Heart left ventricle (tissue), 16 donors: ENCODE measurements around the gene UPK3B. TPM values are rescaled to one million over a fixed set of nuclear protein-coding genes. Genes with fewer than 3 reads are reported as not detected.
"Not testable (repeated sequence)": the region's sequence is repeated elsewhere in the genome, so short reads cannot be mapped to it uniquely, and the experiment has no call there.

ENCODE experiments used
- ATAC-seq, 4 donors: fragments of 200-7000 bp; cut with Tn5 transposase; one replicate each; pipeline ENCODE4 v1.9.1; 2020 to 2022; ENCODE audit warnings: moderate library complexity in 4 of 4, mild to moderate bottlenecking in 3 of 4, moderate number of reproducible peaks in 1 of 4
- DNase-seq, 5 donors: peaks; one replicate each; pipeline ENCODE4 v3.0.0-alpha.2; 2020
- H3K27ac ChIP-seq, 12 donors: fragments of 200-600 bp; sonication (generic) in 4 of 12; one replicate each; pipeline versions ENCODE4 v1.5.0 to v1.8.0; 2016 to 2022; ENCODE audit warnings: mild to moderate bottlenecking in 2 of 12
- H3K27me3 ChIP-seq, 9 donors: fragments of 200-600 bp; sonication (generic) in 2 of 9; one replicate each; pipeline versions ENCODE4 v1.5.1 to v1.8.0; 2016 to 2022; ENCODE audit warnings: mild to moderate bottlenecking in 3 of 9
- H3K36me3 ChIP-seq, 9 donors: fragments of 200-600 bp; sonication (generic) in 2 of 9; one replicate each; pipeline versions ENCODE4 v1.5.0 to v1.8.0; 2018 to 2022; ENCODE audit warnings: mild to moderate bottlenecking in 2 of 9
- H3K4me1 ChIP-seq, 12 donors: fragments of 200-600 bp; sonication (generic) in 4 of 12; one replicate each; pipeline versions ENCODE4 v1.5.0 to v1.8.0; 2016 to 2022; ENCODE audit warnings: mild to moderate bottlenecking in 3 of 12
- H3K4me3 ChIP-seq, 12 donors: fragments of 200-600 bp; sonication (generic) in 4 of 12; one replicate each; pipeline versions ENCODE4 v1.5.0 to v1.8.0; 2017 to 2022; ENCODE audit warnings: mild to moderate bottlenecking in 9 of 12, moderate library complexity in 4 of 12
- H3K9me3 ChIP-seq, 12 donors: fragments of 200-600 bp; sonication (generic) in 4 of 12; one replicate each; pipeline versions ENCODE4 v1.5.0 to v1.8.0; 2016 to 2022; ENCODE audit warnings: mild to moderate bottlenecking in 1 of 12
- WGBS, 4 donors: extraction: QIAGEN DNeasy Blood & Tissue Kit in 2 of 4; methylation state at CpG; one replicate each; pipeline versions ENCODE4 v1.1.5 to v1.1.7; 2013 to 2018; 5-methylcytosine and 5-hydroxymethylcytosine counted together
- intact Hi-C, 10 donors: fragments of 100-400 bp; cut with DNase I; formaldehyde crosslinking; loops; one replicate each; pipeline versions ENCODE4 v1.11.1 to v1.14.2; 2022
- polyA plus RNA-seq, 2 donors: library from polyadenylated mRNA; stranded (reverse); fragments of 200-250 nt; gene quantifications; one replicate each; pipeline ENCODE4 v1.2.3, GENCODE V29; 2013
- total RNA-seq, 9 donors: library from RNA; depleted of rRNA in 2 of 9; stranded (reverse); fragments of >200 nt in 2 of 9; fragmentation: NEBNext Ultra II Directional in 3 of 9; extraction: Animal tissue kit (Norgen Biotek cat#: 25700) in 3 of 9; gene quantifications; one replicate each; pipeline versions ENCODE4 v1.1.0 to v1.2.4, GENCODE V29; 2016 to 2023
- donor health status: ischemic (EF 13 %, LVEDD 7.1; RV severe dilation, severe dysfunction).
- donor health status: healthy with polysubstance abuse.
- donor health status: DM: no; HTN: yes; CAD: no.
- donor health status: DM: no; HTN: no; CAD: no.
- donor health status: ischemic (EF 25% LVEDD 6.9; RV normal size, moderate dysfunction).
- donor health status: ischemic (EF 25% LVEDD 5.7; RV mildly dilated, moderate dysfunction).
- donor health status: healthy.
- donor health status: DM: yes; HTN: yes; CAD: no.
- donor health status: ischemic (EF 35%, LVEDD 5.7; RV mildly dilated, moderate dysfunction).
- donor health status: nonischemic (EF 11% LVEDD 7.7; RV severe dilation, severe dysfunction).
- donor health status: DM: yes; HTN: yes; CAD: no.
- donor health status: PGD.
- donor health status: ischemic (EF 29% LVEDD 5.4; RV normal size, mild dysfunction).
- donor health status: nonischemic (EF 23%, LVEDD 6.1; RV moderate dilation, normal function).

The UPK3B gene
- total and polyA plus RNA-seq, 11 donors, result 0.19 to 238 (median 0.32) TPM; not detected in 6

DNA sequence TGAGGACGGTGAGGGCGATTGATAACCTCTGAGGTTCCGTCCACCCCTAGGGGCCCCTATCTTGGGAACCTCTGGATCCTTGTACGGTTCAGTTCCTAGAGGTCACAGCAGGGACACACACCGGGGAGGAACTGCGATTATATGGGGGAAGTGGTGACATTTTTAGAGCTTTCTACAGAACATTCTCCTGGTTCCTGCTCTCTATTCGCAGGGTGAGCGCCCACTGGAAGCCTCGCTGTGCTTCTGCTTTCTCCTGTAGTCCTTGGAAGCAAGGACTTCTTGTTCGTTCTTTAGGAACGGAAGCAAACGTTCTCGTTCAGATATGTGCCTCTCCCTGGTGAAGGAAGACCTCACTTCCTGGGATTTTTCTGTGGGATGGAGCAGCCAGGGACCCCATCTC, 22.4 kb upstream of the UPK3B start:
- 72 to 93% (median 77%) methylated on average over 3 to 8 of the region's 13 CpGs; no CpG with 5 or more reads in 1 of the 4 donors for WGBS, 4 donors
- H3K4me3 ChIP-seq, intact Hi-C loops, DNase-seq, H3K36me3 ChIP-seq, H3K9me3 ChIP-seq, H3K27me3 ChIP-seq, H3K4me1 ChIP-seq, H3K27ac ChIP-seq: not testable (repeated sequence)
- ATAC-seq, result peak in 2 of 4 donors; percentile 18 to 38

DNA sequence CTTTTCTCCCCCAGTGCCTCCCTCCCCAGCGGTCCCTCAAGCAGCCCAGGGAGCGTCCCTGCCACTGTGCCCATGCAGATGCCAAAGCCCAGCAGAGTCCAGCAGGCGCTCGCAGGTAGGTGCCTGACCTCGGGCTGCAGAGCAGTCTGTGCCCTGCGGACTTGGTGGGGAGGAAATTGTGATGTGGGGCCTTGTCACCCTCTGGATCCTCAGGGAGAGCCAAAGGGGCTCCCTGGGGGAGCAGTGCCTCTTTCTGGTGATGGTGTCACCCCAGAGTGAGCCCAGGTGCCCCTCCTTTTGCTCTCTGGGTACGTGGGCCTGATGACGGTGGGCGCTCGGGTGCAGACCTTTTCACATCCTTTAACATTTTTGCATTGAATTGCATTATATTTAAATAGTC, 18.2 kb upstream of the UPK3B start:
- ATAC-seq, H3K36me3 ChIP-seq, intact Hi-C loops, H3K9me3 ChIP-seq, DNase-seq, H3K4me3 ChIP-seq, H3K27ac ChIP-seq, H3K27me3 ChIP-seq, H3K4me1 ChIP-seq: not testable (repeated sequence)
- WGBS, 4 donors, result 96 to 98% methylated on average over 5 of the region's 10 CpGs; no CpG with 5 or more reads in 2 of the 4 donors

DNA sequence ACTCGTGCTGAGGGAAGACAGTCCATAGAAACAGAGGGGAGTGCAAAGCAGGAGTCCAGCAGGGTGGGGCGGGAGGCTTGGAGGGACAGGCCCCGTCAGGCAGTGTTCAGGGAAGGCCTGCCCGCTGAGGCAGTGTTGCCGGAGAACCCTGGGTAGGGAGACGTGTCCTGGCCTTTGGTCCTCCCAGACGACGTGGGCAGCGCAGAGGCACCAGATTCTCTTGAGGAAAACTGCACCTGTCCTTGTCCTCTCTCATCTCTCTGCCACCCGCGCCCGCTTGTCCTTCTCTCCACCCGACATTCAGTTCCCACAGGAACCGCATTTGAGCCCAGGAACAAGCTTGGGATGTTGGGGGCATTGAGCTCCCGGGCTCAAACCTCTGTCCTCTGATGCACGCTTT, 14.6 kb upstream of the UPK3B start:
- H3K27ac ChIP-seq, H3K36me3 ChIP-seq, H3K9me3 ChIP-seq, intact Hi-C loops, H3K27me3 ChIP-seq, DNase-seq, H3K4me1 ChIP-seq, H3K4me3 ChIP-seq, ATAC-seq: not testable (repeated sequence)
- 88 to 100% (median 93%) methylated on average over 1 to 16 of the region's 16 CpGs for WGBS, 4 donors

DNA sequence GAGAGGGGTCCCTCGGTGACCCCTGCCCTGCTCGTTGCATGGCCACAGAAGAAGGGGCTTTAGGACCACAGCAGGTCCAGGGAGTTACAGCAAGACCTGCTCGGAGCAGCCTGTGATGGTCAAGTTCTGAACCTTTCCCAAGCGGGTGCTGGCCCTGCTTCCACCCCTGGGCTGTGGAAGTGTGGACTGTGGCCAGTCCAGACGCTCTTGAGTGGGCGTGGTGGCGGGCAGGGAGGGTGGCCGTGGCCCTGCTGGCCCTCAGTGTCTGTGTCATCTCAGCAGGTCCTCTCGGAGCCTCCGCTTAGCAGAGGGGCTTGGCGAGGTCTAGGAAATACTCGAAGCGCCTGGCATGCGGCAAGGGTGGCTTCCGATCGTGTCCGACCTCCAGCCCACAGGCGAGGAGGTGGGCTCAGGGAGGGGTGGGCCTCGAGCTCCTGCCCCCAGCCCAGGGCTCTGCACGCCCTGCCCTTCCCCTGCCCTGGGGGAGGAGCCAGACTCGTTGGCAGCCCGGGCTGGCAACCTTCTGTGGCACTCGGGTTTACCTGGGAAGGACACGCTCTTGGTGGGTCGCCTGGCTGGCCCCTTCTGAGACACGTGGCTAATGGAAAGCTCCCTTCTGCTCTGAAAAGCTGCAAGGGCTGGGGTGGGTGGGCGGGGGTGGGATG, 12.3 kb upstream of the UPK3B start:
- ATAC-seq (peak in 1 of 4 donors; percentile 14), DNase-seq (peak in 1 of 5 donors; percentile 8)
- H3K9me3 ChIP-seq, H3K27ac ChIP-seq, H3K4me3 ChIP-seq, intact Hi-C loops, H3K27me3 ChIP-seq, H3K4me1 ChIP-seq: not testable (repeated sequence)
- peaks cover 0 to 14% (median 5%) of the 10 kb centered on the region in 9 donors for H3K36me3 ChIP-seq
- 88% methylated on average over 12 to 13 of the region's 27 CpGs; no CpG with 5 or more reads in 2 of the 4 donors for WGBS, 4 donors

DNA sequence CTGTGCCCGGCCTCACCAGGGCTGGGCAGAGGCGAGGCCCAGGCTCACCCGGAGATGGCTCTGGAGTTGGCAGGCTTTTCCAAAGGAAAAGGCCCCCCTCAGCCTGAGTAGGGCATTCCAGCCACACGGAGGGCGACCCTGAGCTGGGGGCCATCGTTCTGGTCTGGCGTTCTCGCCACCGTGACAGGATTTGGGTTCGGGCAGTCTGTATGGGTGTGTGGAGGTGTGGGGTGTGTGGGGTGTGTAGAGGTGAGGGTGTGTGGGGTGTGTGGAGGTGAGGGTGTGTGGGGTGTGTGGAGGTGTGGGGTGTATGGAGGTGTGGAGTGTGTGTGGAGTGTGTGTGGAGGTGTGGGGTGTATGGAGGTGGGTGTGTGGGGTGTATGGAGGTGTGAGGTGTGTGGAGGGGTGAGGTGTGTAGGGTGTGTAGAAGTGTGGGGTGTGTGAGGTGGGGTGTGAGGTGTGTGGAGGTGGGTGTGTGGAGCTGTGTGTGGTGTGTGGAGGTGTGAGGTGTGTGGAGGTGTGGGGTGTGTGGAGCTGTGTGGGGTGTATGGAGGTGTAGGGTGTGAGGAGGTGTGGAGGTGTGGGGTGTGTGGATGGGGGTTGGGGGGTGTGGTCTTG, 11.7 kb upstream of the UPK3B start:
- 90 to 92% (median 90%) methylated on average over 2 to 7 of the region's 10 CpGs for WGBS, 4 donors
- H3K9me3 ChIP-seq, ATAC-seq, H3K4me3 ChIP-seq, H3K4me1 ChIP-seq, intact Hi-C loops, H3K27ac ChIP-seq, DNase-seq, H3K27me3 ChIP-seq: not testable (repeated sequence)
- peaks cover 0 to 14% (median 5%) of the 10 kb centered on the region in 9 donors for H3K36me3 ChIP-seq

DNA sequence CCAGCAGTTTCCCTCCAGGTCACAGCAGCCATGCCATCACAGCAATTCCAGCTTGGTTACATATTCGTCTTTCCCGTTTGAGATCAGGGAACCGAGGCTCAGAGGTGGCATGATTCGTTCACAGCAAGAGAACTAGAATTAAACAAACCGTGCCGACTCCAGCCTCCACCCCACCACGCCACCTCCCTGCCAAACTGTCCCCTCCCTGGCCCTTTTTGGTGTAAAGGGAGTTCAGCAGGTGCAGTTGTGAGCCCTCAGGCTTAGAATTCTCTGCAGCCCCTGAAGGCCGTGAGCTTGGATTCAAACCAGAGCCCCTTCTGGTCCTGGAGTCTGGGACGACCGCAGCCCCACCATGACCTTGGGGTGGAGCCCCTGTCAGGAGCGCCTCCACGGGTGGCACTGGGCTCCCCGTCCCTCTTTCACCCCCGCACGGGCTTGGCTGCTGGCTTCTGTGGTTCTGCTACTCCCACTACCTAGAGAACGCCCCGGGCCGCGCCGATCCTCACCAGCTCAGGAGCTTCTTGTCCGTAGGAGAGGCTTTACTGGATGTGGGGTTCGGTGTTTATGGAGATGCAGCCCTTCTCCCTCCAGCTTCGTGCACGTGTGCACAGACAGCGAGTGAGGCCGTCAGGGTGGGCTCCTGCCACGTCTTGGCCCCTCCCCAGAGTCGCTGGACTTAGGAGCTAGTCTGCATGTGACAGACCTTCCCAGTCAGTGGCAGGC, 11.0 kb upstream of the UPK3B start:
- intact Hi-C loops, H3K4me1 ChIP-seq: not testable (repeated sequence)

DNA sequence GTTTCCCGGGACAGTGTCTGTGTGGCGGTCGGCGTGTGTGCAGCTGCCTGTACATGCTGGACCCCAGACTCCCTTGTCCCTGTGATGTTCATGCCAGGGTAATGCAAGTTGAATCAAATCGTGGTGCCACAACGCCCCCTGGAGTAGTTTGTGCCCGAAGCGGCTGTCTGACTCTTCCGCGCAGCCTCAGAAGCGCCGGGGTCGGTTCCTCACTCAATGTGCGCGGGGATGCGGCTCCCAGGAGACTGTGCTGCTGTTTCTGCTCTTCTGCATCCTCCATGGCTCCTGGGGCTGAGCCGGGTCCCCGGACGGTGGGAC, 10.5 kb upstream of the UPK3B start:
- 49 to 90% (median 59%) methylated on average over 7 to 10 of the region's 19 CpGs; no CpG with 5 or more reads in 1 of the 4 donors for WGBS, 4 donors
- ATAC-seq, result peak in 1 of 4 donors; percentile 17
- not testable (repeated sequence) for H3K4me3 ChIP-seq, H3K9me3 ChIP-seq, H3K27ac ChIP-seq, H3K4me1 ChIP-seq, DNase-seq, H3K27me3 ChIP-seq
- intact Hi-C loops, result loop anchor here in 3 of 10 donors (10.0 kb wide), 1 partner anchor 495 kb away; no protein-coding TSS in a partner anchor
- peaks cover 0 to 14% (median 5%) of the 10 kb centered on the region in 9 donors for H3K36me3 ChIP-seq

More for the DNA sequence above, 11.0 kb upstream of the UPK3B start:
- peaks cover 0 to 14% (median 5%) of the 10 kb centered on the region in 9 donors for H3K36me3 ChIP-seq
- H3K27me3 ChIP-seq, ATAC-seq, H3K27ac ChIP-seq, H3K4me3 ChIP-seq, H3K9me3 ChIP-seq: not testable (repeated sequence)
- WGBS, 4 donors, result 80 to 90% (median 85%) methylated on average over 10 to 15 of the region's 28 CpGs
- peak in 1 of 5 donors; percentile 0 for DNase-seq

DNA sequence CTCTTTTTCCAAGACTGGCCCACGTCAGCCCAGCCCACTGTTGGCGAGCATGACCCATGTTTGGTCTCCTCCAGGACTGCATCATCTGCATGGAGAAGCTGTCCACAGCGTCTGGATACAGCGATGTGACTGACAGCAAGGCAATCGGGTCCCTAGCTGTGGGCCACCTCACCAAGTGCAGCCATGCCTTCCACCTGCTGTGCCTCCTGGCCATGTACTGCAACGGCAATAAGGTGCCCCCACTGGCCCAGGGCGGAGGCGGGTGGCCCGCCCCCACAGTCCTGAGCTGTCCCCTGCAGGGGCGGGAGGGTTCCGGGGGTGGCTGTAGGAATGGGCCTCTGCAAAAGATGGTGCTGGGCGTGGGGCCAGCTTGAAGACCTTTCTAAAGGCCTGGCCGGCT, 8.1 kb upstream of the UPK3B start:
- intact Hi-C loops, result loop anchor here in 3 of 10 donors (10.0 kb wide), 1 partner anchor 493 kb away; no protein-coding TSS in a partner anchor
- H3K4me1 ChIP-seq, H3K9me3 ChIP-seq, DNase-seq, H3K27me3 ChIP-seq, ATAC-seq, H3K4me3 ChIP-seq, H3K27ac ChIP-seq: not testable (repeated sequence)
- 71 to 86% (median 81%) methylated on average over 6 to 13 of the region's 13 CpGs for WGBS, 4 donors
- peaks cover 0 to 32% (median 17%) of the 10 kb centered on the region in 9 donors for H3K36me3 ChIP-seq

DNA sequence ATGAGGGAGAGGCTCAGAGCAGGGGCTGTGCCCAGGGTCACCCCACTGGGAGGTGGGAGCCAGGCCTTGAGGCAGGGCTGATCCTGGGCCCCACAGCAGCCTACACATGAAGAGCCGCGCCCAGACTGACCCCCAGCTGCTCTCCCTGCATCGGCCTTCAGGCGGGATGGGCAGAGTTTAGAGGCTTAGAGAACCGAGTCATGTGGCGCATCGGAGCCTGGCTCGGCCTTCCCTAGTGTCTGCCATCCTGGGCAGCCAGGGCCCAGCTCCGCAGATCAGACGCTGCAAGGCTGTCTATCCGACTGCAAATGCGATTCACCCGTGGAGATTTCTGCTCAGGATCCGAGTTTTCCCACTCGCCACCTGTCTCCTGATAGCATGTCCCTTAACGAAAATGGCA, 7.5 kb upstream of the UPK3B start:
- intact Hi-C loops, result loop anchor here in 3 of 10 donors (10.0 kb wide), 1 partner anchor 492 kb away; no protein-coding TSS in a partner anchor
- not testable (repeated sequence) for ATAC-seq, H3K4me3 ChIP-seq, H3K27ac ChIP-seq, H3K27me3 ChIP-seq, H3K9me3 ChIP-seq, H3K4me1 ChIP-seq, DNase-seq
- H3K36me3 ChIP-seq, result peaks cover 0 to 32% (median 17%) of the 10 kb centered on the region in 9 donors
- WGBS, 4 donors, result 92 to 96% (median 92%) methylated on average over 5 to 16 of the region's 16 CpGs

DNA sequence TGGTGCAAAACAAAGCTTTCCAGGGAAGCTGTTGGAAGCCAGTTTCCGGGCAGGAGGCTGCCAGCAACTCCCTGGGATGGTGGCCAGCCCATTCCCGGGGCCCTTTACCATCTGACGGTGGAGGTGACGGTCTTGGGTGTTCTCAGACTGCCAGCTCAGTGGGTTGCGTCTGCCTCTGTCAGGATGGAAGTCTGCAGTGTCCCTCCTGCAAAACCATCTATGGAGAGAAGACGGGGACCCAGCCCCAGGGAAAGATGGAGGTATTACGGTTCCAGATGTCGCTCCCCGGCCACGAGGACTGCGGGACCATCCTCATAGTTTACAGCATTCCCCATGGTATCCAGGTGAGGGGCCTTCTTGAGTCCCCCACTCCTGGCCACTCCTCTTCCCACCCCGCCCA, 7.1 kb upstream of the UPK3B start:
- H3K4me3 ChIP-seq, H3K4me1 ChIP-seq, H3K27me3 ChIP-seq, H3K9me3 ChIP-seq, DNase-seq, ATAC-seq, H3K27ac ChIP-seq: not testable (repeated sequence)
- intact Hi-C loops, result loop anchor here in 3 of 10 donors (10.0 kb wide), 1 partner anchor 492 kb away; no protein-coding TSS in a partner anchor
- peaks cover 0 to 32% (median 17%) of the 10 kb centered on the region in 9 donors for H3K36me3 ChIP-seq
- WGBS, 4 donors, result 92 to 97% (median 93%) methylated on average over 9 to 12 of the region's 12 CpGs; no CpG with 5 or more reads in 1 of the 4 donors
